Gastrocnemius medialis (tissue), 4 donors: ENCODE results near the gene GJA5. TPM values are rescaled to one million over a fixed set of nuclear protein-coding genes. Genes with fewer than 3 reads are reported as not detected.

Source experiments
- ATAC-seq, 2 donors: fragments of 150-250 bp; one replicate each; pipeline ENCODE4 v1.9.1; 2016
- DNase-seq, 2 donors: peaks; one replicate each; pipeline ENCODE4 v3.0.0-alpha.2; 2019
- H3K27ac ChIP-seq, 4 donors: fragments of 200-600 bp; sonication (generic); 1 replicate in 1 of 4; 2 replicates in 3 of 4; pipeline ENCODE4 v1.5.1; 2016 to 2018; ENCODE audit warnings: mild to moderate bottlenecking in 2 of 4, moderate library complexity in 1 of 4
- H3K27me3 ChIP-seq, 3 donors: fragments of 200-600 bp; sonication (generic) in 2 of 3; 1 replicate in 1 of 3; 2 replicates in 2 of 3; pipeline versions ENCODE4 v1.5.1 to v1.6.0; 2016 to 2019; ENCODE audit warnings: mild to moderate bottlenecking in 1 of 3, moderate library complexity in 1 of 3
- H3K36me3 ChIP-seq, 2 donors: fragments of 200-600 bp; sonication (generic) in 1 of 2; one replicate each; pipeline ENCODE4 v1.5.1; 2017 to 2018
- H3K4me1 ChIP-seq, 2 donors: fragments of 200-600 bp; sonication (generic) in 1 of 2; one replicate each; pipeline ENCODE4 v1.5.1; 2016 to 2017; ENCODE audit warnings: mild to moderate bottlenecking in 2 of 2
- H3K4me3 ChIP-seq, 4 donors: fragments of 200-600 bp; sonication (generic) in 3 of 4; 1 replicate in 1 of 4; 2 replicates in 3 of 4; pipeline ENCODE4 v1.5.1; 2016 to 2019; ENCODE audit warnings: mild to moderate bottlenecking in 2 of 4
- H3K9me3 ChIP-seq, 3 donors: fragments of 200-600 bp; sonication (generic) in 2 of 3; 1 replicate in 1 of 3; 2 replicates in 2 of 3; pipeline ENCODE4 v1.5.1; 2016 to 2019
- POLR2A ChIP-seq, 2 donors: fragments of 450-650 bp; IDR thresholded peaks; one replicate each; pipeline ENCODE4 v1.6.1; 2017; ENCODE audit warnings: antibody characterized with exemption in 2 of 2, mild to moderate bottlenecking in 2 of 2, moderate library complexity in 2 of 2
- in situ Hi-C, 4 donors: fragments of 200-750 bp; cut with MboI; loops; one replicate each; pipeline versions ENCODE4 v1.15.0 to v1.8.0; 2017; ENCODE audit warnings: low sequenced_read_pairs in 4 of 4
- intact Hi-C: fragments of 100-400 bp; cut with DNase I; formaldehyde crosslinking; loops from one replicate; pipeline ENCODE4 v1.15.1; 2023; ENCODE audit warnings: low total_unique reads
- total RNA-seq, 4 donors: library from RNA; depleted of rRNA; stranded (reverse); fragments of >200 nt; gene quantifications; one replicate each; pipeline versions ENCODE4 v1.1.0 to v1.2.3, GENCODE V29; 2016
- TF ChIP-seq, protein P1 (sequence below), 5 experiments: fragments of 450-650 bp in 3 of 5; fragments of 200-600 bp in 2 of 5; sonication (generic) in 2 of 5; IDR thresholded peaks in 4 of 5; conservative IDR thresholded peaks in 1 of 5; 1 replicate in 4 of 5; 2 replicates in 1 of 5; pipeline ENCODE4 v1.5.1; 2016 to 2019; ENCODE audit warnings: antibody characterized with exemption in 5 of 5, mild to moderate bottlenecking in 3 of 5, moderate library complexity in 3 of 5

The GJA5 gene
- 1 to 10 TPM; 1.4 to 7.7 (median 2.6) TPM for total RNA-seq

DNA sequence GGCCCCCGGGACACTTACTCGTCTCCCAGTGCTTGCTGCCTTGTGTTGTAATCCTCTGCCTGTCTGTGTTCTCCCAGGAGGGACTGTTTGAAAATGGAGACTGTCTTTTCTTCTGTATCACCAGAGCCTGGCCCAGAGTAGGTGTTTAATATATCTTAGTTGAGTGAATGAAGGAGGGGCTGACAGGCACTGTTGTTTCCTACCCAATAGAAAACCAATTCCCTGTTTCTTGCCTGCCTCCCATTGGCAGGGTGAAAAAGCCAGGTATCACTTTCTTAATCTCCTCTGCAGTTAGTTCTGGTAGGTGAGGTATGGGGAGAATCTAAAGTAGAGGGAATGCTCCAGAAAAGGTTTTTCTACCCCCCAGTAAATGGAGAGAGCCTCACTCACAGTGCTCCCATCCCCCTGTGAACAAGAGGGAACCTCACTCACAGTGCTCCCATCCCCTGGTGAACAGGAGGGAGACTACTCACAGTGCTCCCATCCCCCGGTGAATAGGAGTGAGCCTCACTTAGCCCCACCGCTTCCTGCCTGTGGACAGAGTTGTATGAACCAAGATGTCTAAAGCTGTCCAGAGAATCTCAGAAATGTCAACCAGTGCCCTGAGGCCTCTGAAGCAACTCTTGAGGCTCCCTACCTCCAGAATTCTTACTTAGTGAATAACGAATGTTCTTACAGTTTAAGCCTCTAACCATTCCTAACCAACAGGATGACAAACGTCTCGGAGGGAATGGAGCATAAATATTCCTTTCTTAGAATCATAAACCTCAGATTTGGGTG is at the start of gene GJA5:
GJA5 (minus strand) TSS at position 122 of the 780 bp plus-strand sequence. CDS start 1,364 bp downstream, outside the sequence.
- DNase-seq (no peak), ATAC-seq (no peak)
- peak within 1 kb of the TSS in 2 of 4 donors; percentile 53 to 61 for H3K27ac ChIP-seq
- intact Hi-C loops (no loop called here), in situ Hi-C loops (no loop called here)
- H3K4me3 ChIP-seq, result no peak within 1 kb of the TSS
- no peaks in the 10 kb centered on the region for H3K36me3 ChIP-seq
- TF ChIP-seq, protein P1, sequence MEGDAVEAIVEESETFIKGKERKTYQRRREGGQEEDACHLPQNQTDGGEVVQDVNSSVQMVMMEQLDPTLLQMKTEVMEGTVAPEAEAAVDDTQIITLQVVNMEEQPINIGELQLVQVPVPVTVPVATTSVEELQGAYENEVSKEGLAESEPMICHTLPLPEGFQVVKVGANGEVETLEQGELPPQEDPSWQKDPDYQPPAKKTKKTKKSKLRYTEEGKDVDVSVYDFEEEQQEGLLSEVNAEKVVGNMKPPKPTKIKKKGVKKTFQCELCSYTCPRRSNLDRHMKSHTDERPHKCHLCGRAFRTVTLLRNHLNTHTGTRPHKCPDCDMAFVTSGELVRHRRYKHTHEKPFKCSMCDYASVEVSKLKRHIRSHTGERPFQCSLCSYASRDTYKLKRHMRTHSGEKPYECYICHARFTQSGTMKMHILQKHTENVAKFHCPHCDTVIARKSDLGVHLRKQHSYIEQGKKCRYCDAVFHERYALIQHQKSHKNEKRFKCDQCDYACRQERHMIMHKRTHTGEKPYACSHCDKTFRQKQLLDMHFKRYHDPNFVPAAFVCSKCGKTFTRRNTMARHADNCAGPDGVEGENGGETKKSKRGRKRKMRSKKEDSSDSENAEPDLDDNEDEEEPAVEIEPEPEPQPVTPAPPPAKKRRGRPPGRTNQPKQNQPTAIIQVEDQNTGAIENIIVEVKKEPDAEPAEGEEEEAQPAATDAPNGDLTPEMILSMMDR (IDR thresholded peaks at IDR 0.05 in 4 of 5, conservative IDR thresholded peaks at IDR 0.05 in 1 of 5), result no peak
- TF ChIP-seq POLR2A (IDR thresholded peaks at IDR 0.05), result no peak
- H3K9me3 ChIP-seq, result no peaks in the 10 kb centered on the region
- no peaks in the 10 kb centered on the region for H3K27me3 ChIP-seq
- peaks cover 18 to 22% of the 10 kb centered on the region in 2 donors for H3K4me1 ChIP-seq

DNA sequence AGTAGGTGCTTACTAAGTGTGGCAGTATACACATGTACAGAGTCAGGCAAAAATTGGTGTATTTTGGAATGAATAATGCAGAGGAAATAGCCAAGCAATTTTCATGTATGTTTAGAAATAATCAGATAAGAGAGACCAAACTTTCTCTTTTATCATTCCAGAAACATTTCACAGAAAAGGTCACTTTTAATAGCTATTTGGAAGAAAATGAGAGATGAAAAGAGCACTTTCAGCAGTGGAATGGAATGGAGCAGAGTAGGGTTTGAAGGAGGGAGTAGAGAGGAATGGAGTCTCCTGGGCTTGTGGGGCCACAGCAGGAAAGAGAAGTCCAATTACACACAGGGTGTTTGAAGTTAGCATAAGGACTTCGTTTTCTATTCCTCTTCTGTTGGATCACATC is 48.8 kb upstream of the GJA5 start:
- no peaks in the 10 kb centered on the region for H3K9me3 ChIP-seq
- H3K27me3 ChIP-seq, result no peaks in the 10 kb centered on the region
- no peak overlapping the region for H3K4me3 ChIP-seq
- DNase-seq (no peak), ATAC-seq (no peak)
- no peaks in the 10 kb centered on the region for H3K36me3 ChIP-seq
- no peak for TF ChIP-seq POLR2A (IDR thresholded peaks at IDR 0.05)
- TF ChIP-seq, protein P1 (IDR thresholded peaks at IDR 0.05 in 4 of 5, conservative IDR thresholded peaks at IDR 0.05 in 1 of 5), result no peak
- H3K4me1 ChIP-seq, result no peaks in the 10 kb centered on the region
- intact Hi-C loops, result no loop called here
- in situ Hi-C loops, result no loop called here
- H3K27ac ChIP-seq, result no peak overlapping the region

DNA sequence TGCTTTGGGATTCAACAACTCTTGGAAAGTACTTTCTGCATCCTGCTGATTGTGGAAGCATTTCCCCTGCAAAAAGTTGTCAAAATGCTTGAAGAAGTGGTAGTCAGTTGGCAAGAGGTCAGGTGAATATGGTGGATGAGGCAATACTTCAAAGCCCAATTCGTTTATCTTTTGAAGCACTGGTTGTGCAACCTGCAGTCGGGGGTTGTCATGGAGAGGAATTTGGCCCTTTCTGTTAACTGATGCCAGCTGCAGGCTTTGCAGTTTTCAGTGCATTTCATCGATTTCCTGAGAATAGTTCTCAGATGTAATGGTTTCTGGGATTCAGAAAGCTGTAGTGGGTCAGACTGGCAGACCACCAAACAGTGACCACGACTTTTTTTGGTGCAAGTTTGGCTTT is 47.6 kb upstream of the GJA5 start:
- DNase-seq (no peak), ATAC-seq (no peak)
- no peak overlapping the region for H3K4me3 ChIP-seq
- TF ChIP-seq, protein P1 (IDR thresholded peaks at IDR 0.05 in 4 of 5, conservative IDR thresholded peaks at IDR 0.05 in 1 of 5), result no peak
- TF ChIP-seq POLR2A (IDR thresholded peaks at IDR 0.05), result no peak
- no peaks in the 10 kb centered on the region for H3K9me3 ChIP-seq
- H3K36me3 ChIP-seq, result no peaks in the 10 kb centered on the region
- no peaks in the 10 kb centered on the region for H3K4me1 ChIP-seq
- in situ Hi-C loops (no loop called here), intact Hi-C loops (no loop called here)
- no peaks in the 10 kb centered on the region for H3K27me3 ChIP-seq
- H3K27ac ChIP-seq, result no peak overlapping the region

DNA sequence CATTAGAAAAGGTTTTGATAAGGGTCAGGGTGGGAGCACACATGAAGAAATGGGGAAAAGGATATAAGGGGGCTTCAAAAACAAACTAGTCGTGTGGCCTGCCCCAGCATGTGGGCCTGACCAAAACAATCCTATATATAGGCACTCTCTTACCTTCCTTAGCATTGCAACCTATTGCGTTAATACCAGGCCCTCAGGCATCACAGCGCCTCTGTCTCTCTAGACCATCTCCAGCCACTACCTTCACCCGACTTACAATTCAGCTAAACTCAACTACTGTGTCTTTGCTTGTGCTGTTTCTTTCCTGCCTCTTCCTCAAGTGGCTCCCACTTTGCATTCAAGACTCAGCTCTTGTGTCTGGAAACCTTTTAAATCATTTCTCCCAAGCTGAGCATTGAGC is 47.0 kb upstream of the GJA5 start:
- in situ Hi-C loops (no loop called here), intact Hi-C loops (no loop called here)
- Histone ChIP-seq H3K36me3 (no peaks in the 10 kb centered on the region), H3K4me3 (no peak overlapping the region), H3K27ac (no peak overlapping the region), H3K4me1 (no peaks in the 10 kb centered on the region), H3K9me3 (no peaks in the 10 kb centered on the region), H3K27me3 (no peaks in the 10 kb centered on the region)
- ATAC-seq (no peak), DNase-seq (no peak)
- TF ChIP-seq POLR2A (IDR thresholded peaks at IDR 0.05), result no peak
- TF ChIP-seq, protein P1 (IDR thresholded peaks at IDR 0.05 in 4 of 5, conservative IDR thresholded peaks at IDR 0.05 in 1 of 5), result no peak
